Measurements from ENCODE around the gene SERPINA4.
"Not testable (repeated sequence)": the region's sequence is repeated elsewhere in the genome, so short reads cannot be mapped to it uniquely, and the experiment has no call there.

Gene SERPINA4

DNA sequence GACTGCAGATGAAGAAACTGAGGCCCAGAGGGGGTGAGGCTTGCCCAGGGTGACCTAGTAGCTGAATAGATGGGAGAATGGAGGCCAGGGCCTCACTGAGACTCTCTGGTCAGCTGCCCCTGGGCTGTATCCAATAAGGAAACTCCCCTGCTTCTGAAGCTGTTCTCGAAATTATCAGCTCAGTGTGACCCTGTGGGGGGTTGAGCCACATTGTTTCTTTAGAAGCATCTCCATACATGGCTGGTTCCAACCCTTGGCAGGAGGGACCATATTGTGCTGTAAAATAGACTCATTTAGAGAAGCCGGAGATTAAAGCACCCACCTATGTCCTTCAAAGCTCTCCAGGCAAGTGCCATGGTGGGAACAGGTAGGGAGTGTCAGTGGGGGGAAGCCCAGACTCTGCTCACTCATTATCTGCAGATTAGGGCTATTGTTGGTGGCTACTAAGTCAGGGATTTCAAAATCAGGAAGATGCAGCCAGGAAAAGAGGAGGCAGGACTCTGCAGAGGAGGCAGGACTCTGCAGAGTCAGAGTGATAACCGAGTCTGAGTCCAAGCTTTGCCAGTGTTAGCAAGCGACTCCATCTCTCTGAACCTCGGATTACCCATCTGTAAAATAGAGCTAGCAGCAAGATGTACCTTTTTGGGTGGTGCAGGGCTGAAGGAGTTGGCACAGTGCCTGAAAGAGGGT lies 23.5 kb downstream of the SERPINA4 start:
- no peak for DNase-seq (ENCODE audit: low read depth, low spot score)
- no peak overlapping the region for H3K27ac ChIP-seq

DNA sequence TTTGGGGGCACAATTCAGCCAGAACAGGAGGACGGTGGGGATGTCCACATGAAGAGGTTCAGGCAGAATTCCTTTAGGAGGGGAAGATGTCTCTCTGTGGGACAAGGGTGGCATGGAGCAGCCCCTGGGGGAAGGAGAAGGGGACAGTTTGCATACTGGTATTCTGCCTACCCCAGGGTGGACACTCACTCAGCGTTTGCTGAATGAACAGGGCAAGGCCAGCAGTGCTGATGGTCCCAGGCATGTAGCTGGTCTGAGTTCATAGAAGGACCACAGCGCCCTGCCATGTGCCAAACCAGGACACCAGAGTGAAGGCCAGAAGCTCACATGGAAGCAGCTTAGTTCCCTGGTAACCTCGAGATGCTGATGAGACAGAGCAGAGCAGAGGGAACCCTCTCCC lies 25.4 kb downstream of the SERPINA4 start:
- no peak for DNase-seq (ENCODE audit: low read depth, low spot score)
- no peak overlapping the region for H3K27ac ChIP-seq

DNA sequence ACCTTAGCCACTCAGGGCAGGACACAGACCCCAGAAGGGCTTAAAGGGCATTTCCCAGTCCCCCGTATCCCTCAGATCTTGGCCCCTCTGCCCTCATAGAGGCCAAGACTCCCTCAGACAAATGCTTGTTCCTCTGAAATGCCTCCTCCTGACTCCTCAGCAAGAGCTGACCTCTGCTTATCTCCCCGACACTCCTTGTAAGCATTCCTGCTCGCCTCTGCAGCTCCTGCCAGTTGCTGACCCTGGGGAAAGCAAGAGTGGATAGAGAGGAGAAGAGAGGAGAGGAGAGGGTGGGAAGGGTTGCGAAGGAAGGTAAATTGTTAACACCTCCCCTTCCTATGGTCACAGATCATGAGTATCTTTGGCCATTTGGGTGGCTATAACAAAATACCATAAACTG lies 27.1 kb downstream of the SERPINA4 start:
- no peak overlapping the region for H3K27ac ChIP-seq
- no peak for DNase-seq (ENCODE audit: low read depth, low spot score)

DNA sequence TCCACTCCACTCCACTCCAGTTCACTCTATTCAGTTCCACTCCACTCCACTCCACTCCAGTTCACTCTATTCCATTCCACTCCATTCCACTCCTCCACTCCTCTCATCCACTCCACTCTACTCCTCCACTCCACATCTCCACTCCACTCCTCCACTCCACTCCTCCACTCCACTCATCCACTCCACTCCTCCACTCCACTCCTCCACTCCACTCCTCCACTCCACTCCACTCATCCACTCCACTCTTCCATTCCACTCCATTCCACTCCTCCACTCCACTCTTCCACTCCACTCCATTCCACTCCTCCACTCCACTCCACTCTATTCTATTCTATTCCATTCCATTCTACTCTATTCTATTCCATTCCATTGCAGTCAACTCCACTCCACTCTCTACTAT lies 29.8 kb downstream of the SERPINA4 start:
- no peak overlapping the region for H3K27ac ChIP-seq
- no peak for DNase-seq (ENCODE audit: low read depth, low spot score)

DNA sequence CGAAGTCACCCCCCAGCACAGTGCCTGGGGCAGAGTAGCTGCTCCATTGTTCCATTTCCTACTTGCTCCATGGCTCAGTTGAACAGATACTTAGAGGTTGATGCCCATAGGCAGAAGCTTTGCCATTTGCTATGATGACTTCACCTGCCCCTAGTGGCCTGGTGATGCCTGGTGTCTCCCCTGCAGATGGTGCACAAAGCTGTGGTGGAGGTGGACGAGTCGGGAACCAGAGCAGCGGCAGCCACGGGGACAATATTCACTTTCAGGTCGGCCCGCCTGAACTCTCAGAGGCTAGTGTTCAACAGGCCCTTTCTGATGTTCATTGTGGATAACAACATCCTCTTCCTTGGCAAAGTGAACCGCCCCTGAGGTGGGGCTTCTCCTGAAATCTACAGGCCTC lies 30.6 kb downstream of the SERPINA4 start:
- DNase-seq (ENCODE audit: low read depth, low spot score), result no peak
- no peak overlapping the region for H3K27ac ChIP-seq

DNA sequence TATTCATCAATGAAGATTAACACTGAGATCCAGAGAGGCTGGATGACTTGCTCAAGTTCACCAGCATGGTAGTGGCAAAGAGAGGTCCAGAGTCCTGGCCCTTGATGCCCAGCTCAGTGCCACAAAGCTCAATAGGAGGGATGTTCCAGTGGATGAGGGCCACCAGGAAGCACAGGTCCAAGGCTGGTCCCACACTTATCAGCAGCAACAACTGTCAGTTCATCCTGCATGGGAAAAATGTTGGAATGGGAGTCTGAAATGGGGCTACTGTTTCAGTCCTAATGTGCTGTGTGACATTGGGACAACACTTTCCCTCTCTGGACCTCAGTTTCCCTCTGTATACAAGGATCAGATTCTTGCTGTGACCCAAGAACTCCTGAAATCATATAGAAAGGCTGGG lies 31.2 kb downstream of the SERPINA4 start:
- H3K27ac ChIP-seq, result no peak overlapping the region
- DNase-seq (ENCODE audit: low read depth, low spot score), result no peak

DNA sequence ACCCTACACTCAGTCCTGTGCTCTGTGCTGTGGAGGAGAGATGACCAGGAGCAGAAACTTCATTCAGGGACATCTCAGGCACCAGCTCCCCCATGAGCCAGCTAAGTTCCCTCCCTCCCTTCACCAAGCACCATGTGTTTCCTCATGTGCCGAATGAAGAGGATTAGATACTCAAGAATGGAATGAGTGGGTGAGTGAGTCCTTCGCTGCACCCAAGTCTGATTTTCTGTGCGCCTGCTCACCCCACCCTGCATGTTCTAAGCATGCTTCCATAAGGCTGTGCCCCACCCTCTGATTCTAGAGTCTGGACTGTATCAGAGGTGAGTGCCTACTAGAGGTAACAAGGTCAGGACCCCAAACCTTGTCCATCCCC lies 32.1 kb downstream of the SERPINA4 start:
- H3K27ac ChIP-seq, result no peak overlapping the region
- no peak for DNase-seq (ENCODE audit: low read depth, low spot score)

DNA sequence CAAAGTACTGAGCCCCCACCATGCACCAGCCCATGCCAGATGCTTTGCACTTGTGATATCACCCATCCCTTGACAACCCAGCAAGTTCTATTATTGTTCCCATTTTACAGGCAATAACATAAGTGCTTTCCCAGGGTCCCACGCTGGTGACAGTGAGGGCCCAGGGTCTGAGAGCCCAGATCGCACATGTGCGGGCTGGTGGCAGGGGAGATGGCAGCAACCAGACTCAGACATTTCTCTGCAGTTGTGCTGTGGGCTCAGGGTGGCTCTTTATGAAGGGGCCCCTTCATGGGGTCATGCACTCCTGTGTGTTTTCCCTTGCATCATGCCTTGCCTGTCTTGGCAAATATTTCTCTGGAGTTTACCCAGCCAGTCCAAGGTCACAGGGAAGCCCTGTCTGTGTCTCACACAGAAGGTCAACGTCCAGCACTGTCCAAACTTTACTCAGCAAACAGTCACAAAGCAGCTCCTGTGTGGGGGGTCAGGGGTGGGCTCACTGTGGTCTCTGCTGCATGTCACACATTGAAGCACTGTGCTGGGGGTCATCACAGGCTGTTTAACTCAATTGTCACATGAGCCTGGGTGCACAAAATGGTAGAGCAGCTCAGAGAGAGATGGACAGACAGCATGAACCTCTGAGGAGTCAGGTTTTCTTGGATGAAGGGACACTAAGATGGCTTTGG lies 32.6 kb downstream of the SERPINA4 start:
- DNase-seq (ENCODE audit: low read depth, low spot score), result no peak
- H3K27ac ChIP-seq, result no peak overlapping the region

DNA sequence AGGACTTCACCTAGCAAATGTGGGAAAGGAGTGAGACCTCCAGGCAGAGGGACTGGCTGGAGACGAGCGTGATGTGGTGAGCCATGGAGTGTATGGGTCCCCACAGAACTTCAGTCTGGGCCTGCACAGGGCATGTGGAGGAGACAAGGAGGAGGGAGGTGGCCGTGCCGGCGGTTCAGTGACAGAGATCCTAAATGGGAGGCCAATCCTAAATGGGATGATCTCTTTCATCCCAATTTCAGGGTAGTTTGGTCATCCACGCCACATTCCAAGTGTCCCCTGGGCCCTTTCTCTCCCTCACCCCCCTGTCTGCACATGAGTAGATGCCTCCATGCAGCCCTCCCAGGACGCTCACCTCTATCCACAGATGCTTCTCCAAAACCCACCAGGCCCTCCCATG lies 33.2 kb downstream of the SERPINA4 start:
- DNase-seq (ENCODE audit: low read depth, low spot score), result no peak

DNA sequence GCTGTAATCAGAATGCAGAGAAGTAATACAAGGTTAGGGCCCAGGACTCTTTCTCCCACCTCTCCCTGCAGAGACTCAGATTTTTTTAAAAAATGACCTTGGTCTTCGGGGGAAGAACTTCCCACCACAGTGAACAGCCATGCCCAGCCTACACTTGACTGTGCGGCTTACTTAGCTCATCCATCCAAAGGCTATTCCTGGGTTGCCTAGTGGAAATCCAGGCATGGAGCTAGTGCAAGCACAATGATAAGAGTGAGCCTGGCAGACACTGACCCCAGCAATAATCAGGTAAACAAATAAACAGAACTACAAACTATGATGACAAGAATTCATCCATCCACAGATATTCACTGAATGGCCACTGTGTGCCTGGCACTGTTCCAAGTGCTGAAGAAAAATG lies 34.7 kb downstream of the SERPINA4 start:
- H3K27ac ChIP-seq, result no peak overlapping the region
- no peak for DNase-seq (ENCODE audit: low read depth, low spot score)

More for the DNA sequence above, 33.2 kb downstream of the SERPINA4 start:
- no peak overlapping the region for H3K27ac ChIP-seq

DNA sequence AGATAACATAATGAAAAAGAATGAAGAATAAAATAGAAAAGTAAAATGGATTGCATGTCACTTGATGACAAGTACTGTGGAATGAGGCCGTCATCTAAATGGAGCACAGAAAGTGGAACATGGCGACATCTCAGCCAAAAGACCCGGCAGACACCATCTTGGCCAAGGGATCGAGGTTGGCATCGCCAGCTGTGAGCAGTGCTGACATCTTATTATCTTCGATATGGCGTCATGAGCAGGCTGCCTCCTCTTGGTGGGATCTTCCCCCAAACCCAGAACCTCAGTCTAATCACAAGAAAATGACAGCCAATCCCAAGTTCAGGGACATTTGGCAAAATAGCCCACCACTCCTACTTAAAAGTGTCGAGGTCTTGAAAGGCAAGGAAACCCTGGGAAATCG lies 35.1 kb downstream of the SERPINA4 start:
- DNase-seq (ENCODE audit: low read depth, low spot score), result no peak
- no peak overlapping the region for H3K27ac ChIP-seq

DNA sequence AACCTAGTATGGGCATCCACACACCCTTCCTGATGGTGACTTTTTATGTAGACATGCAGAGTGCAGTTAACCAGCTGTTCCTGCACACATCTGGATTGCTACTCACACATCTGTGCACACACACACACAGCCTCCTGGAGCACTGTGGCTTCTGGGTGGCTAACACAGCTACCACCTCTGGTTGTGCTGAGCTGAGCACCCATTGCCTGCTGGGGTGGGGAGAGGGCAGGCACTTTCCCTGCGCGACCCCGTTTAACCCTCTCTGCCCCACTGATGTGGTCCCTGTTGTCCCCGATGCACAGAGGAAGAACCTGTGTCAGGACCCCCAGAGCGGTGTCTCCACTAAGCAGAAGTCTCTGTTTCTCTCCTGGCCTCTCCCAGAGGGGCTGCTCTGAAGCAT lies 36.5 kb downstream of the SERPINA4 start:
- no peak for DNase-seq (ENCODE audit: low read depth, low spot score)
- H3K27ac ChIP-seq, result no peak overlapping the region

DNA sequence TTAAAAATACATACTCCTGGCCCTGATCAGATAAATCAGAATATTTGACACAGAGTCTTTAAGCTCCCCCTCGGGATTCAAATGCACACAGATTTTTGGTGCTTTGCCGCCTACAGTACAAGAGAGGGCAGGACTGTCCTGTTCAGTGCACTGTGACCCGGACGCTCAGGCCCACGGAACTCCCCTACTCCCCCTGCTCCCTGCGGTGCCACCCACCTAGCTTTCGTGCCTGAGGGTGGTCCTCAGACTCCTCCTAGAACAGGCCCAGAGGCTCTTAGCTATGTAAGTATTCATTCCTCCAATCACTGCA lies 37.2 kb downstream of the SERPINA4 start:
- peak overlapping the region; percentile 92 for H3K27ac ChIP-seq
- no peak for DNase-seq (ENCODE audit: low read depth, low spot score)

DNA sequence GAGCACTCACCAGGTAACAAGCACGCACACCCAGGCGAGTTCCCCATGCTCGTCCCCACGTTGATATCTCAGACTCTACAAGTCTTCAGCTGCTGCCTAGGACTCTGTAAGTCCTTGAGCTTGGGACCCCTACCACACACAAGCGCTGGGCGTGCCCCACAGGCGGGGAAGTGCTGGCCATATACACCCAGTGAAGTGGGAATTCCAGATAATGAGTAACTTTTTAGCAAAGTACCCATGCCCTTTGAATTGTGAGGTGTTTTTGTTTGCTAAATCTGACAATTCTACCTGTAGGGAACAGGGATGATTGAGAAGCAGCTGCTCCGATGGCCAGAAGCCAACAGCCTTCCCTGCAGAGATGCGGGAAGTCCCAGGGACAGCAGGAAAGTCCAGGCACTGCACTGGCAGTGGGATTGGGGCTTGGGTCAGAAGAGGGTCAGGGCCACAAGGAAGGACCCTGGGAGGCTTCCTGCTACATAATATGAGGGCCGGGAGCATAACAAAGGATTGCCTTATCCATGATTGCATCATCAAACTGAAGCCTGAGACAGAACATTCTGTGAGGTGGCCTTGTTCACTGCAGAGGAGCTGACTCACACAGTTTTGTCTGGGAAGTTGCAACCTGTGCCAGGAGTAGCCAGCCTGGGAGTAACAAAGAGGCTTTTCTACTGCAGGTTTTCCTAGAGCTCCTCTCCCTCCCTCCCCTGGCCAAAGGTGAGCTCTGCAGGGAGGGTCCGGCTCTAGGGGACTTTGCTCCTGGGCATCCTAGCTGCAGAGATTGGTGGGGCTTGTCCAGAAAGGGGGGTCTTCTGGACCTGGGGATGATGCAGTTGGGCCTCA lies 37.8 kb downstream of the SERPINA4 start:
- DNase-seq (ENCODE audit: low read depth, low spot score), result peak; percentile 95
- peak overlapping the region; percentile 92 for H3K27ac ChIP-seq

DNA sequence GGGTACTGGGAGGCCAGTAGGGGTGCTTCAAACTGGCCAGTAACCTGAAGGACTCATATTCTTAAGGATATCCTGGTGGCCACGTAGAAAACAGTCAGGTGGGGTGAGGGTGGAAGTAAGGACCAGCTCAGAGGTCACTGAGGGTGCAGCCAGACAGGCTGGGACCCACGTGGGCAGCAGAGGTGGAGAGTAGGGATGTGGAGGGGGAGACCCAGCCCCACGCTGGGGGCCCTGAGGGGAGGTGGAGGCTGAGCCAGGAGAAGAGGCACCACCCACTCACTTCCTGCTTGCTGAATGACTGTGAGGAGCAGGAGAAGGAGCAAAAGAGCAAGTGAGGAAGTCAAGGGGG lies 38.4 kb downstream of the SERPINA4 start:
- peak overlapping the region; percentile 92 for H3K27ac ChIP-seq
- no peak for DNase-seq (ENCODE audit: low read depth, low spot score)

DNA sequence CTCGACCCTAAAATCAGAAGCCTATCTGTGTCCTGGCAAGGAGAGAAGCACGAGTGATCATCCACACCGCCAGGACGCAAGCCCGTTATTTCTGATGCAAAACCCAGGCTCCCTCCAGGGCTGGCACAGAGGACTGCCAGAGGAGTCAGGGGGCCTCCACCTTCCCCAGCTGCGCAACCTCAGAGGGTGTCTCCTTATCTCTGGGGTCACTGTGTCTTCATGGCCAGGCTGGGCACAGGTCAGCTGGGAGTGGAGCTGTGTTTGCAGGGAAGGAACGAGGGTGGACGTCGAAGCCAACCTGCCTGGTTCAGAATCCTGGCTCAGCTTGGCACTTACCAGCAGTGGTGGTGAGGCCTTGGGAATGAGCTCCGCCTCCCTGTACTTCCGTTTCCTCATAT lies 38.9 kb downstream of the SERPINA4 start:
- peak overlapping the region; percentile 92 for H3K27ac ChIP-seq
- DNase-seq (ENCODE audit: low read depth, low spot score), result no peak

DNA sequence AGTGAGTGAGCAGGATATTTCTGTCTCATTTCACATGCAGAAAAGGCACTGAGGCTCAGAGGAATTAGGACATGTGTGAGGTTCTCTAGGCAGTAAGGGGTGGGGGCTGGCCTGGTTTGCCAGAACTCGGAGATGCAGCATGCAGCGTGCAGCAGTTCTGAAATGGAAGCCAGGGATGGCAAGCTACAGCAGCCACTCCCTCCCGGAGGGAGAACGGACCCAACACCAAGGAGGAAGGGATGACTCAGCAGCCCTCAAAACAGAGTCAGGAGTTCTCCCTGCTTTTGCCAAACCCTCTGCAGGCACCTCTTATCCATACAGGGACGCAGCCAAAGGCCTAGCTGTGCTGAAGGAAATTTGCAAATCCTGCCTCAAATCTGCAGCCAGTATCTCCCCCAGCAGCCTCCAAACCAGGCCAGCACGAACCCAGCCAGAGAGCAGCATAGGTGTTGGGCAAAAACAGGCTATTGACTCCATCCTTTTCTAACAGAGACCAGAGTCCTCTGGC lies 40.7 kb downstream of the SERPINA4 start:
- peak; percentile 44 for DNase-seq (ENCODE audit: low read depth, low spot score)
- H3K27ac ChIP-seq, result peak overlapping the region; percentile 92

DNA sequence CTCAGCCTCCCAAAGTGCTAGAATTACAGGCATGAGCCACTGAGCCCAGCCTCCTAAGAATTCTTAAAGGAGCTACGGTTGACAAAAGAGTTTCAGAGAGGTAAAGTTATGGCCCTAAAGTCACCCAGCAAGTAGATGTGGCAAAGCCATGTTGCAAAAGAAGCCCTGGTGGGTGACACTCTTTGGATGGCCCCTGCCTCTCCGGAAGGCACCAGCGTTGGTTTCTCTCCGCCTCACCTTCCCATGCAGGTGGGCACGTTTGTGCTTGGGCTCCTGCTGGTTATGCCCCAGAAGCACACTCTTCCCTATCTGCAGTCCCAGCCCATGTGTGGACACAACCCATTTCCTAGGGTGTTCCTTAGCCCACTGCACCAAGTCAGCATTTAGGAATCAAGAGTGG lies 41.5 kb downstream of the SERPINA4 start:
- no peak overlapping the region for H3K27ac ChIP-seq
- no peak for DNase-seq (ENCODE audit: low read depth, low spot score)

DNA sequence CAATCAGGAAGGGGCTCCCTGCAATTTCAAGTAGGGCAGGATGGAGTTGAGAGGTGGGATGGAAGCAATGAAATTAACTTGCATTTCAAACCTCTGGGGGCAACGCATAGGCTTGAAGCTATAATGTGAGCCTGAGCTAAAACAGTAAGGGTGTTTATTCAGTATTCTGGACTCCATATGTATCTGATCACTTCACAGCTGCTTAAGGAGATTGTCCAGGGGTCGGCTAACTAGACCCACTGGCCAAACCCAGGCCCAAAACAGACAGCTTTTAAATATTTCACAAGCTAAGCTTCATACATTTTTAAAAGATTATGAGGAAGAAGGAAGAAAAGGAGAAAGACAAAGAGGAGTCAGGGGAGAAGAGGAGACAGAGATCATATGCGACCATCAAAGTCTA lies 44.1 kb downstream of the SERPINA4 start:
- no peak overlapping the region for H3K27ac ChIP-seq
- DNase-seq (ENCODE audit: low read depth, low spot score), result no peak

DNA sequence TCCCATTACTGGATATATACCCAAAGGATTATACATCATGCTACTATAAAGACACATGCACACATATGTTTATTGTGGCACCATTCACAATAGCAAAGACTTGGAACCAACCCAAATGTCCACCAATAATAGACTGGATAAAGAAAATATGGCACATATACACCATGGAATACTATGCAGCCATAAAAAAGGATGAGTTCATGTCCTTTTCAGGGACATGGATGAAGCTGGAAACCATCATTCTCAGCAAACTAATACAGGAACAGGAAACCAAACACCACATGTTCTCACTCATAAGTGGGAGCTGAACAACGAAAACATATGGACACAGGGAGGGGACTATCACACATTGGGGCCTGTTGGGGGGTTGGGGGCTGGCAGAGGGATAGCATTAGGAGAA lies 47.7 kb downstream of the SERPINA4 start:
- H3K27ac ChIP-seq; DNase-seq (ENCODE audit: low read depth, low spot score): not testable (repeated sequence)

DNA sequence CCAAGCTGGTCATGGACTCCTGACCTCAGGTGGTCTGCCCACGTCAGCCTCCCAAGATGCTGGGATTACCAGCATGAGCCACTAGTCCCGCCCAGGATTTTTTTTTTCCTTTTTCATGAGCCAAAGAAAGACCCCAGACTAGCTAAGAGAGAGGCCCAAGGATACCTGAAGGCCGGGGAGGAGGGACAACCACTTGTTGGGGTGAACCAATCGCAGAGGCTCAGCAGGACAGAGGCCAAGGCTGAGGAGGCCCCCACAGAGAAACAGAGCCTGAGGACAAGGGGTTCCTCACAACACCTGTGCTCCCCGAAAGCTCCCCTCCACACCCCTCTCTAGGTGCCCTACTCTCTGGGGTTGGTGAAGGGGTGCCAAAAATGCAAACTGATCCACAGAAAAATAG lies 49.9 kb downstream of the SERPINA4 start:
- DNase-seq (ENCODE audit: low read depth, low spot score), result no peak
- H3K27ac ChIP-seq, result peak overlapping the region; percentile 74

Data from epithelial cell of prostate (primary cell).